GM13977 (cell line): ENCODE data around the gene STATH.

Source experiments
- DNase-seq: peaks from one replicate; pipeline ENCODE4 v3.0.0; 2012; ENCODE audit warnings: low spot score
- CTCF ChIP-seq: IDR thresholded peaks from 2 replicates; pipeline ENCODE4 v1.5.1; 2012; ENCODE audit warnings: mild to moderate bottlenecking, control low read depth; ENCODE audit not compliant: insufficient read depth; ENCODE audit errors: extremely low read depth, missing control alignments
- in situ Hi-C: fragments of 300-500 bp; cut with MboI; formaldehyde crosslinking; loops from one replicate; pipeline ENCODE4 v1.12.0; 2022; ENCODE audit warnings: low sequenced_read_pairs, low pct_unique_long_range_greater_than_20kb, mixed read lengths, inconsistent platforms; ENCODE audit not compliant: unreplicated experiment

STATH gene

GRCh38 chr4:69995526-69996016, at the start of gene STATH:
TSS of gene STATH (plus strand) at chr4:69995966. CDS start at chr4:69998438, 2,472 bp downstream.
- no peak for TF ChIP-seq CTCF
- DNase-seq = no peak
- in situ Hi-C loops = no loop called here

GRCh38 chr4:69951602-69952001, 44.2 kb upstream of the STATH start:
- in situ Hi-C loops = no loop called here
- TF ChIP-seq CTCF = no peak
- DNase-seq = no peak

GRCh38 chr4:69957209-69957608, 38.6 kb upstream of the STATH start:
- no peak for TF ChIP-seq CTCF
- in situ Hi-C loops = no loop called here

GRCh38 chr4:69965628-69966027, 30.1 kb upstream of the STATH start, which contains the start of gene CSN2:
TSS of gene CSN2 (minus strand) at chr4:69965728. CDS start at chr4:69960995, 4,733 bp downstream.
- no peak for DNase-seq
- in situ Hi-C loops = no loop called here
- no peak for TF ChIP-seq CTCF

More at GRCh38 chr4:69957209-69957608, 38.6 kb upstream of the STATH start:
- no peak for DNase-seq

- no peak for TF ChIP-seq CTCF
- in situ Hi-C loops = no loop called here
- DNase-seq = no peak
These were observed 25.7 kb upstream of the STATH start for GRCh38 chr4:69970071-69970470.

- in situ Hi-C loops = no loop called here
- DNase-seq = no peak
- no peak for TF ChIP-seq CTCF
These were observed 21.1 kb upstream of the STATH start for GRCh38 chr4:69974631-69975030.
